ENCODE results near the gene GLMP.

GRCh38 chr1:156285437-156285836 is 10.0 kb downstream of the GLMP start:
- TF ChIP-seq CTCF (IDR thresholded peaks at IDR 0.05; ENCODE audit: extremely low read depth in 1 of 2, insufficient read depth in 1 of 2, low read depth in 1 of 2, low read length in 2 of 2): no peak
- no peak for TF ChIP-seq POLR2AphosphoS5 (IDR thresholded peaks at IDR 0.05; ENCODE audit: insufficient read depth, low read depth, low read length)
- no peak for TF ChIP-seq POLR2A (IDR thresholded peaks at IDR 0.05; ENCODE audit: low read depth, low read length)
- TF ChIP-seq JUN (IDR thresholded peaks at IDR 0.05; ENCODE audit: borderline replicate concordance, insufficient read depth, insufficient read length, low read depth): no peak

All from endothelial cell of umbilical vein (primary cell).